Stimulated activated naive CD8-positive, alpha-beta T cell treated with anti-CD3 and anti-CD28 coated beads, Interleukin-15, Interleukin-2, amounts not matched to agents 100 ng/mL and 50 ng/mL, for 24 hours (primary cell): Measurements from ENCODE around the gene LIMA1.
"Not testable (repeated sequence)": the region's sequence is repeated elsewhere in the genome, so short reads cannot be mapped to it uniquely, and the experiment has no call there.

ENCODE experiments used
- H3K27ac Mint-ChIP-seq: one replicate; pipeline ENCODE4 v1.8.0; 2021; ENCODE audit warnings: mild to moderate bottlenecking, mixed read lengths
- H3K27me3 Mint-ChIP-seq: one replicate; pipeline ENCODE4 v1.8.0; 2021; ENCODE audit warnings: mixed read lengths
- H3K36me3 Mint-ChIP-seq: one replicate; pipeline ENCODE4 v1.8.0; 2021; ENCODE audit warnings: low read depth, mixed read lengths
- H3K4me1 Mint-ChIP-seq: one replicate; pipeline ENCODE4 v1.8.0; 2021; ENCODE audit warnings: low read depth, mixed read lengths
- H3K4me3 Mint-ChIP-seq: one replicate; pipeline ENCODE4 v1.8.0; 2021; ENCODE audit warnings: mild to moderate bottlenecking, mixed read lengths
- H3K9me3 Mint-ChIP-seq: one replicate; pipeline ENCODE4 v1.8.0; 2021; ENCODE audit warnings: mixed read lengths

Gene LIMA1

GRCh38 chr12:50184261-50184660 is 99.1 kb downstream of the LIMA1 start:
- Mint-ChIP-seq H3K27ac (peak overlapping the region; percentile 7), H3K4me3 (no peak overlapping the region), H3K36me3 (peaks cover 25% of the 10 kb centered on the region), H3K9me3 (no peaks in the 10 kb centered on the region), H3K4me1 (peaks cover 54% of the 10 kb centered on the region), H3K27me3 (no peaks in the 10 kb centered on the region)

- Mint-ChIP-seq H3K27me3 (no peaks in the 10 kb centered on the region), H3K27ac (no peak overlapping the region), H3K36me3 (peaks cover 27% of the 10 kb centered on the region), H3K9me3 (no peaks in the 10 kb centered on the region), H3K4me1 (peaks cover 36% of the 10 kb centered on the region), H3K4me3 (no peak overlapping the region)
These were observed 100.9 kb downstream of the LIMA1 start for GRCh38 chr12:50182461-50182860.

- H3K36me3 Mint-ChIP-seq: peaks cover 33% of the 10 kb centered on the region
- H3K9me3 Mint-ChIP-seq: no peaks in the 10 kb centered on the region
- H3K27ac Mint-ChIP-seq: peak overlapping the region; percentile 40
- no peaks in the 10 kb centered on the region for H3K27me3 Mint-ChIP-seq
- peaks cover 28% of the 10 kb centered on the region for H3K4me1 Mint-ChIP-seq
- H3K4me3 Mint-ChIP-seq: no peak overlapping the region
These were observed 101.6 kb downstream of the LIMA1 start for GRCh38 chr12:50181691-50182090.

GRCh38 chr12:50175716-50176026 is 107.6 kb downstream of the LIMA1 start:
- no peak overlapping the region for H3K27ac Mint-ChIP-seq
- H3K9me3 Mint-ChIP-seq: no peaks in the 10 kb centered on the region
- no peaks in the 10 kb centered on the region for H3K27me3 Mint-ChIP-seq
- H3K36me3 Mint-ChIP-seq: peaks cover 15% of the 10 kb centered on the region
- H3K4me1 Mint-ChIP-seq: no peaks in the 10 kb centered on the region
- H3K4me3 Mint-ChIP-seq: no peak overlapping the region

GRCh38 chr12:50174971-50175715 is 108.2 kb downstream of the LIMA1 start:
- no peak overlapping the region for H3K27ac Mint-ChIP-seq
- no peaks in the 10 kb centered on the region for H3K4me1 Mint-ChIP-seq
- no peaks in the 10 kb centered on the region for H3K27me3 Mint-ChIP-seq
- no peaks in the 10 kb centered on the region for H3K9me3 Mint-ChIP-seq
- no peak overlapping the region for H3K4me3 Mint-ChIP-seq
- peaks cover 15% of the 10 kb centered on the region for H3K36me3 Mint-ChIP-seq

GRCh38 chr12:50167049-50167828 is 116.1 kb downstream of the LIMA1 start, which contains the start of gene CERS5:
Gene CERS5 (minus strand): TSS chr12:50167369. CDS start chr12:50167297, 72 bp downstream.
- Mint-ChIP-seq H3K4me1 (peaks cover 35% of the 10 kb centered on the region), H3K36me3 (peaks cover 9% of the 10 kb centered on the region), H3K27ac (peak within 1 kb of the TSS; percentile 94), H3K27me3 (no peaks in the 10 kb centered on the region), H3K9me3 (no peaks in the 10 kb centered on the region), H3K4me3 (peak within 1 kb of the TSS; percentile 92)

GRCh38 chr12:50166799-50167048 is 116.6 kb downstream of the LIMA1 start:
- Mint-ChIP-seq H3K36me3 (peaks cover 9% of the 10 kb centered on the region), H3K27ac (peak overlapping the region; percentile 91), H3K4me3 (peak overlapping the region; percentile 92), H3K27me3 (no peaks in the 10 kb centered on the region), H3K9me3 (no peaks in the 10 kb centered on the region), H3K4me1 (peaks cover 38% of the 10 kb centered on the region)

- Mint-ChIP-seq H3K4me3 (peak overlapping the region; percentile 27), H3K4me1 (peaks cover 43% of the 10 kb centered on the region), H3K27ac (peak overlapping the region; percentile 59), H3K27me3 (no peaks in the 10 kb centered on the region), H3K9me3 (no peaks in the 10 kb centered on the region), H3K36me3 (peaks cover 14% of the 10 kb centered on the region)
These were observed 118.4 kb downstream of the LIMA1 start for GRCh38 chr12:50164963-50165362.

GRCh38 chr12:50162230-50162629 is 121.1 kb downstream of the LIMA1 start:
- H3K4me1 Mint-ChIP-seq: peaks cover 43% of the 10 kb centered on the region
- H3K27me3 Mint-ChIP-seq: no peaks in the 10 kb centered on the region
- no peak overlapping the region for H3K27ac Mint-ChIP-seq
- H3K36me3 Mint-ChIP-seq: peaks cover 24% of the 10 kb centered on the region
- H3K9me3 Mint-ChIP-seq: no peaks in the 10 kb centered on the region
- H3K4me3 Mint-ChIP-seq: no peak overlapping the region

GRCh38 chr12:50160643-50161042 is 122.7 kb downstream of the LIMA1 start:
- no peaks in the 10 kb centered on the region for H3K27me3 Mint-ChIP-seq
- no peak overlapping the region for H3K4me3 Mint-ChIP-seq
- H3K9me3 Mint-ChIP-seq: no peaks in the 10 kb centered on the region
- peaks cover 21% of the 10 kb centered on the region for H3K36me3 Mint-ChIP-seq
- H3K4me1 Mint-ChIP-seq: peaks cover 37% of the 10 kb centered on the region
- H3K27ac Mint-ChIP-seq: no peak overlapping the region

GRCh38 chr12:50157259-50157658 is 126.1 kb downstream of the LIMA1 start:
- Mint-ChIP-seq H3K9me3 (no peaks in the 10 kb centered on the region), H3K27me3 (no peaks in the 10 kb centered on the region), H3K36me3 (peaks cover 17% of the 10 kb centered on the region), H3K27ac (peak overlapping the region; percentile 7), H3K4me3 (no peak overlapping the region), H3K4me1 (peaks cover 20% of the 10 kb centered on the region)

GRCh38 chr12:50156641-50157040 is 126.7 kb downstream of the LIMA1 start:
- no peaks in the 10 kb centered on the region for H3K9me3 Mint-ChIP-seq

GRCh38 chr12:50154947-50155346 is 128.4 kb downstream of the LIMA1 start:
- H3K9me3 Mint-ChIP-seq, H3K27me3 Mint-ChIP-seq, H3K27ac Mint-ChIP-seq, H3K4me3 Mint-ChIP-seq: not testable (repeated sequence)
- H3K36me3 Mint-ChIP-seq: peaks cover 12% of the 10 kb centered on the region
- peaks cover 25% of the 10 kb centered on the region for H3K4me1 Mint-ChIP-seq

More at GRCh38 chr12:50156641-50157040, 126.7 kb downstream of the LIMA1 start:
- Mint-ChIP-seq H3K4me3 (no peak overlapping the region), H3K27me3 (no peaks in the 10 kb centered on the region), H3K27ac (no peak overlapping the region), H3K4me1 (peaks cover 17% of the 10 kb centered on the region), H3K36me3 (peaks cover 17% of the 10 kb centered on the region)

- no peaks in the 10 kb centered on the region for H3K9me3 Mint-ChIP-seq
- no peak overlapping the region for H3K4me3 Mint-ChIP-seq
- no peaks in the 10 kb centered on the region for H3K36me3 Mint-ChIP-seq
- no peak overlapping the region for H3K27ac Mint-ChIP-seq
- peaks cover 22% of the 10 kb centered on the region for H3K4me1 Mint-ChIP-seq
- H3K27me3 Mint-ChIP-seq: no peaks in the 10 kb centered on the region
These were observed 132.2 kb downstream of the LIMA1 start for GRCh38 chr12:50151047-50151687.

- Mint-ChIP-seq H3K27me3 (no peaks in the 10 kb centered on the region), H3K9me3 (no peaks in the 10 kb centered on the region), H3K36me3 (no peaks in the 10 kb centered on the region), H3K4me1 (peaks cover 25% of the 10 kb centered on the region), H3K4me3 (no peak overlapping the region), H3K27ac (no peak overlapping the region)
These were observed 134.0 kb downstream of the LIMA1 start for GRCh38 chr12:50149311-50149710.
